Immature natural killer cell (primary cell): ENCODE measurements around the gene FBXL14. TPM values are rescaled to one million over a fixed set of nuclear protein-coding genes. Genes with fewer than 3 reads are reported as not detected.

ENCODE experiments used
- DNase-seq, 3 donors: peaks; one replicate each; pipeline ENCODE4 v3.0.0; 2022; ENCODE audit warnings: mixed read lengths in 1 of 3
- H3K27ac Mint-ChIP-seq, 6 donors: one replicate each; pipeline ENCODE4 v1.8.0; 2020; ENCODE audit warnings: mixed read lengths in 6 of 6, mild to moderate bottlenecking in 5 of 6, inconsistent platforms in 4 of 6, moderate library complexity in 3 of 6
- H3K27me3 Mint-ChIP-seq, 3 donors: one replicate each; pipeline ENCODE4 v1.8.0; 2020 to 2021; ENCODE audit warnings: low read depth in 3 of 3, mild to moderate bottlenecking in 3 of 3, mixed read lengths in 3 of 3, moderate library complexity in 3 of 3, inconsistent platforms in 1 of 3
- H3K36me3 Mint-ChIP-seq, 3 donors: one replicate each; pipeline ENCODE4 v1.8.0; 2020; ENCODE audit warnings: mixed read lengths in 3 of 3, inconsistent platforms in 2 of 3, mild to moderate bottlenecking in 2 of 3
- H3K4me1 Mint-ChIP-seq, 2 donors: one replicate each; pipeline ENCODE4 v1.8.0; 2020; ENCODE audit warnings: inconsistent platforms in 2 of 2, mild to moderate bottlenecking in 2 of 2, mixed read lengths in 2 of 2, moderate library complexity in 1 of 2
- H3K4me3 Mint-ChIP-seq, 5 donors: one replicate each; pipeline ENCODE4 v1.8.0; 2020; ENCODE audit warnings: mild to moderate bottlenecking in 5 of 5, mixed read lengths in 5 of 5, inconsistent platforms in 3 of 5, moderate library complexity in 3 of 5
- H3K9me3 Mint-ChIP-seq, 6 donors: one replicate each; pipeline ENCODE4 v1.8.0; 2020; ENCODE audit warnings: mild to moderate bottlenecking in 6 of 6, mixed read lengths in 6 of 6, inconsistent platforms in 4 of 6, moderate library complexity in 3 of 6
- polyA plus RNA-seq, 3 donors: library from polyadenylated mRNA; unstranded; fragments of 300-500 nt; fragmentation: Illumina TruSeq; gene quantifications; one replicate each; pipeline ENCODE4 v1.2.3, GENCODE V29; 2021

The FBXL14 gene
- polyA plus RNA-seq, 3 donors from 2014 or later: 9.4 to 15.1 (median 11.1) TPM

DNA sequence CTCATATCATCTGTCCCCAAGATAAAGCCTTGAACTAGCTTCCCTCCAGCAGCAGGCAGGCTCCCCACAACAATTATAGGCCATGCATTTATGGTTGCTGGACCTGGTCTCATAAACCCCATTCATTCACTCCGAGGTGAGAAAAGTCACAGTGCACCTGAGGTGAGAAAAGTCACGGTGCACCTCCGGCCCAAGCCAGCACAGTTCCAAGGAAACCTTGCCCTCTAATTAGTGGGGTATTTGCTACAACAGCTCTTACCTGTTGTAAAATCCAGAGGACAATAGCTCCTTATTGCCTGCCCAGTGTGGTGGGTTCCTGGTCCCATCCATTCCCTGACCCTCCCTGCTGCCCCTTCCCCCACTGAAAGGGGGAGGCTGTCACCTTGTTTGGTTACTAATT lies 65.6 kb downstream of the FBXL14 start:
- Mint-ChIP-seq H3K27me3 (peaks cover 30 to 54% (median 36%) of the 10 kb centered on the region in 3 donors), H3K27ac (no peak overlapping the region), H3K36me3 (peaks cover 0 to 7% (median 0%) of the 10 kb centered on the region in 3 donors), H3K9me3 (peaks cover 0 to 3% (median 0%) of the 10 kb centered on the region in 6 donors), H3K4me3 (peak overlapping the region in 1 of 5 donors; percentile 9), H3K4me1 (peaks cover 25 to 28% of the 10 kb centered on the region in 2 donors)
- no peak for DNase-seq

DNA sequence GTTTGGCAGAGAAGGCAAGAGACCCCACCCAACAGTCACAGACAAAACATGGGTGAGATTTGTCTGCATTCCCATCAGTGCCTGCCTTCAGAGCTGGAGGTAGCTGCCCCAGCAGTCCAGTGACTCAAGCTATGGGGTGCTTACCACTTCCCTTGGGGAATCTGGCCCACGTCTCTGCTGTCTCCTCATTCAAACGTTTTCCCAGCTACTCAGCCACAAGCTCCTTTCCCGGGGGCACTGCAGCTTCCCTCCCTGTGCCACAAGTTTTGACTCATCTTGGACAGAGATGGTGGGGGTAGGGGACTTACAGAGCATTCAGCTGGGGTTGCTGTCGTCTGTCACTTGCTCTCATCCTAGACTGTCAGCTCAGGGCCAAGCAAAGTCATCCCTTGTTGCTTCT lies 66.6 kb downstream of the FBXL14 start:
- Mint-ChIP-seq H3K36me3 (peaks cover 0 to 10% (median 0%) of the 10 kb centered on the region in 3 donors), H3K4me1 (peaks cover 15 to 18% of the 10 kb centered on the region in 2 donors), H3K4me3 (no peak overlapping the region)

DNA sequence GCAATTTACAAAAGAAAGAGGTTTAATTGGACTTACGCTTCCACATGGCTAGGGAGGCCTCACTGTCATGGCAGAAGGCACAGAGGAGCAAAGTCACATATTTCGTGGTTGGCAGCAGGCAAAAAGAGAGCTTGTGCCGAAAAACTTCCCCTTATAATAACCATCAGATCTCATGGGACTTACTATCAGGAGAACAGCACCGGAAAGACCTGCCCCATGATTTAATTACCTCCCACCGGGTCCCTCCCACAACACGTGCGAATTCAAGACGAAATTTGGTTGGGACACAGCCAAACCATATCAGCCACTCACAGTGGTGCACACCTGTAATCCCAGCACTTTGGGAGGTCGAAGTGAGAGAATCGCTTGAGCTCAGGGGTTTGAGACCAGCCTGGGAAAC lies 68.5 kb downstream of the FBXL14 start:
- H3K9me3 Mint-ChIP-seq: peaks cover 0 to 3% (median 0%) of the 10 kb centered on the region in 6 donors
- no peak overlapping the region for H3K27ac Mint-ChIP-seq
- H3K4me3 Mint-ChIP-seq: no peak overlapping the region
- DNase-seq: no peak
- peaks cover 4% of the 10 kb centered on the region in 2 donors for H3K4me1 Mint-ChIP-seq
- peaks cover 0 to 10% (median 0%) of the 10 kb centered on the region in 3 donors for H3K36me3 Mint-ChIP-seq
- H3K27me3 Mint-ChIP-seq: peaks cover 15 to 37% (median 23%) of the 10 kb centered on the region in 3 donors

More for the DNA sequence above, 66.6 kb downstream of the FBXL14 start:
- DNase-seq: no peak
- Mint-ChIP-seq H3K27ac (no peak overlapping the region), H3K9me3 (peaks cover 0 to 3% (median 0%) of the 10 kb centered on the region in 6 donors), H3K27me3 (peaks cover 22 to 45% (median 35%) of the 10 kb centered on the region in 3 donors)

DNA sequence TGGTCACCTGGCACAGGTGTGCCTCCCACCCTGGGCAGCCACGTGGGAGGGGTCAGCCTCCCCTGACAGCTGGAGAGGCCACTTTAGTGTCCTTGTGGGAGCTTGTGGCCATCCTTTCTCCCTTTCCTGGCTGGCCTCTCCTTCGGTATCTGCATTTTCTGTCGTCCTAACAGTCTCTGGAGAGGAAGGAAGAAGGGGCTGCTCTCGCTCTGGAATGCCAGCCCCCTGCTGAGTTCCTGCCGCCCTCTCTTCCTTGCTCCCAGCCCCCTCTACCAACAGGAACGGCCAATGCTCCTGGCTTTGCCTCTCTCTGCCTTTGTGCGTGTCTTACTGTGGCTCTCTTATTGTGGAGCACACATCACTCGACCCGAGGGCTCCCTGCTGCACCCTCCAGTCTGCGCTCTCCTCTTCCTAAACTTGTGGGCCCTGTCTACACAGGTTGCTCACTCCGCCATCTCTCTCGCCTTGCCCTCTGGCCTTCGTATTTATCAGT lies 70.8 kb downstream of the FBXL14 start:
- no peak overlapping the region for H3K4me3 Mint-ChIP-seq
- peaks cover 0 to 3% (median 0%) of the 10 kb centered on the region in 6 donors for H3K9me3 Mint-ChIP-seq
- H3K36me3 Mint-ChIP-seq: peaks cover 0 to 10% (median 3%) of the 10 kb centered on the region in 3 donors
- no peaks in the 10 kb centered on the region for H3K4me1 Mint-ChIP-seq
- no peak overlapping the region for H3K27ac Mint-ChIP-seq
- H3K27me3 Mint-ChIP-seq: peaks cover 12 to 38% (median 18%) of the 10 kb centered on the region in 3 donors
- DNase-seq: no peak

DNA sequence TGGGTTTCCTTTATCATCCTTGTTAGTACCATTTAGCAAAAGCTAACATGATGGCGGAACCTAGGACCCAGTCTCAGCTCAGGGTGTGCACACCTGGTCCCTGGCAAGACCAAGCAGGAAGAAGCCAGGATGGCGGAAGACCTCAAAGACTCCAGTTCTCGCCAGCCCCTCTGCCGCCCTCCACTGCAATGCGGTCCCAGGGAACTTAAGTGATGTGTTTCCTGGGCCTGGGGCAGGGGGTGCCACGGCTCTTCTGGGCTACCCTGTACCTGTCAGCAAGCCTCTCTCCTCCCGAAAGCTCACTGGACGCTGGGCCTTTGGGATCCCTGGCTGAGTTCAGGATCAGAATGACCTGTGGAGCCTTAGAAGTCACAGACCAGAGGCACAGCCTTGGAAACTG lies 71.3 kb downstream of the FBXL14 start:
- peaks cover 13 to 35% (median 20%) of the 10 kb centered on the region in 3 donors for H3K27me3 Mint-ChIP-seq
- H3K4me1 Mint-ChIP-seq: no peaks in the 10 kb centered on the region
- no peak for DNase-seq
- peaks cover 0 to 3% (median 0%) of the 10 kb centered on the region in 6 donors for H3K9me3 Mint-ChIP-seq
- H3K27ac Mint-ChIP-seq: no peak overlapping the region
- H3K4me3 Mint-ChIP-seq: no peak overlapping the region
- peaks cover 0 to 10% (median 3%) of the 10 kb centered on the region in 3 donors for H3K36me3 Mint-ChIP-seq

DNA sequence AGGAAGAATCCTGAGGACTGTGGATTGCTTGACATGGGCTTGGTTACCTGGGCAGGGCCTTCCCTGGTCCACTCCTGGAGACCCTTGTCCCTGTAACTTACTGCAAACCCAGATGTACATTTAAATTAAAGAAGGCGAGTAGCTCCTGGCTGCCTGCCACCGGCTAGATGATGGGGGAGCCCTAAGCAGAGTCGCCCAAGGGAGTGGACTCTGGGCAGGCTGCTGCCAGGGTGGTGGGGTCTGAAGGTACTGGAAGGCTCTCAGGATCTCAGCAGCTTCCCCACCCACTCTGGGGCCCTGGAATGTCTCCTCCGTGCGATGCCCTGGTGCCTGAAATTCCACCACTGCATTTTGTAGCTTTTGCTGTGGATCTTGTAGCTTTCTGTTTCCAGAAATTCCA lies 74.7 kb downstream of the FBXL14 start:
- DNase-seq: no peak
- H3K27me3 Mint-ChIP-seq: peaks cover 11 to 24% (median 18%) of the 10 kb centered on the region in 3 donors
- peaks cover 0 to 4% (median 0%) of the 10 kb centered on the region in 6 donors for H3K9me3 Mint-ChIP-seq
- no peak overlapping the region for H3K27ac Mint-ChIP-seq
- peaks cover 0 to 6% (median 3%) of the 10 kb centered on the region in 3 donors for H3K36me3 Mint-ChIP-seq
- H3K4me3 Mint-ChIP-seq: no peak overlapping the region
- no peaks in the 10 kb centered on the region for H3K4me1 Mint-ChIP-seq

DNA sequence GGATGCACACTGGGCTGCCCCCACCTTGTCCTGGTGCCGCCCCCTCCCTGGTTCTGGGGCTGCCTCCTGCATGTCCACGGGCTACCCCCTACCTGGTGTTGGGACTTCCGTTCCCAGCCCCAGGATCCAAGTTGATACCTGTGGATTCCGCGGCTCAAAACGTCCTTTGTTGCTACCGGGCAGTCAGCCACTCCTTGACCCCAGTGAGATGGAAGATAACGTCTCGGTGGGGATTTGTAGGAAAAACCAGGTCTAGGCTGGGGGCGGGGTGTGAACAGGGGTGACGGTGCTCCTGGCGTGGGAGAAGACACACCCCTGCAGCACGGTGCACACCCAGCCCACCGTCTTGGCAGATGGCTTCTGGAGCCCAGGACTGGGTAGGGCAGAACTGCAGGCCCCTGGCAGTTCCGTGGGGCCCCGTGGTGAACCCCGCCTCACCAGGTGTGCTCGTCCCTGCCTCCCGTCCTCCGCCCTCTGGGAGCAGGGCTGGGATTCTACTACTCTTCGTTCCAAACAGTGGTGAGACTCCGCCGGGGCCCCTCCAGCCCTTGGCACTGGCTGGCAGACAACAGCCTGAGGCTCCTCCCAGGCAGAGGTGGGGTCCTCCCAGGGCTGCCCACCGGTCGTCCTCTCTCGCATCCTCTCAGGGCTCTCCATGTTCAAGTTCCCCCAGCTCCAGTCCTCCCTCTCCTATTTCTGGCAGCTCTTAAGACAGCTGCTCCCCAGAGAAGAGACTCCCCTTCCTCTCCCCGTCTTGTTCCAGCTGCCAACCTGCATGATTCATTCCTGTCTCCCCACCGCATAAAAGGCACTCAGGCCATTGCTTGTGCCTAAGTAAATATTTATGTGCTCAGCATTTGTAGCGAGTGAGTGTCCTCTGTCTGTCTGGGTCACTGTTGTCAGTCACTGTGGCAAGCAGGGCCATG lies 75.5 kb downstream of the FBXL14 start:
- peaks cover 10 to 24% (median 16%) of the 10 kb centered on the region in 3 donors for H3K27me3 Mint-ChIP-seq
- peaks cover 0 to 3% (median 3%) of the 10 kb centered on the region in 3 donors for H3K36me3 Mint-ChIP-seq
- H3K4me3 Mint-ChIP-seq: no peak overlapping the region
- H3K27ac Mint-ChIP-seq: no peak overlapping the region
- no peak for DNase-seq
- H3K9me3 Mint-ChIP-seq: peaks cover 0 to 2% (median 0%) of the 10 kb centered on the region in 6 donors
- no peaks in the 10 kb centered on the region for H3K4me1 Mint-ChIP-seq

DNA sequence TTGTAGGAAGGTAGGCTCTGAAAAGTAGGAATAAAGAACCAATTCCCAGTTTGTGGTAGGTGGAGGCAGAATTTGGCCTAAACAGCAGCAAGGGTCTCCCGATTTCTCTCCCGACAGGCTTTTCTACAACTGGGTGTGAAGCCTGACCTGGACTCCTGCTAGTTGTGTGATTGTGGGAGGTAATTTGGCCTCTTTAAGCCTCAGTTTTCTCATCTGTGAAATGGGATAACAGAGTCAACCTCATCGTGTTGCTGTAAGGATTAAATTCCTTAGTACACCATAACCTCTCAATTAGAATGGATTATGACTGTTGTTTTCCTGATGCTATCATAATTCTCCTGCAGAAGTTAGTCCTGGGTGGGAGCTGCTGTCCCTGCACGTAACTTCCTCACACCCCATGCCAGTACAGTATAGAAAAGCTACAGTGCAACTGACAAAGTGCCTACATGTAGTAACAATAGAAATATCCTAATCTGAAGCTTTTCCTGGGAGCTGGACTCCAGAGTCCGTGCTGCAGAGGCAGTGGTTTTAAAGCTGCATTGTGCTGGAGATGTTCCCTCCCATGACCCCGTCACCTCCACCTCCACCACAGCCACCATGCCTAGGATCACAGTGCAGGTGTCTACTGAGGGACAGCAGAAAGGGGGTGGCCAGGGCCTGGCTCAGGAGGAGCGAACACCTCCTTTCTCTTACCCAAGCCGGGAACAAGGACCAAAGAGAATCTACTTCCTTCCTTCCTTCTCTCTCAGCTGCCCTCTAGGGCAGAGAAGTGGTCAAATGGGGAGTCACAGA lies 76.5 kb downstream of the FBXL14 start:
- peaks cover 0 to 2% (median 0%) of the 10 kb centered on the region in 6 donors for H3K9me3 Mint-ChIP-seq
- H3K27me3 Mint-ChIP-seq: peaks cover 8 to 22% (median 18%) of the 10 kb centered on the region in 3 donors
- DNase-seq: no peak
- H3K27ac Mint-ChIP-seq: no peak overlapping the region
- H3K4me1 Mint-ChIP-seq: no peaks in the 10 kb centered on the region
- H3K36me3 Mint-ChIP-seq: peaks cover 0 to 3% (median 0%) of the 10 kb centered on the region in 3 donors
- H3K4me3 Mint-ChIP-seq: no peak overlapping the region

DNA sequence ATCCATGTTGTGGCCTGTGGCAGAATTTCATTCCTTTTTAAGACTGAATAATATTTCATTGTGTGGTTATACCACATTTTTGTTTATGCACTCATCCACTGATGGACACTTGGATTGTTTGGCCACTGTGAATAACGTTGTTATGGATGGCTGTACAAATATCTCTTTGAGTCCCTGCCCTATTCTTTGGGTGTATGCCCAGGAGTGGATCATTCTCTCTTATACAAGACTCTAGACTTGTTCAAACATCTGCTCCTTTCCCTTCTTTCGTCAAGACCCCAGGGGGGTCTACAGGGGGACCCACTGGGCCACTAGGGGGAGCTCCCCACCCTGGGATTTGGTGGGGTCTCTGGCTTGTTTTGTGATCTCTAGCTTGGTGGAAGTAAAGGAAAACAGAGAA lies 77.4 kb downstream of the FBXL14 start:
- no peak for DNase-seq
- peaks cover 0 to 2% (median 0%) of the 10 kb centered on the region in 6 donors for H3K9me3 Mint-ChIP-seq
- no peaks in the 10 kb centered on the region for H3K4me1 Mint-ChIP-seq
- peaks cover 8 to 22% (median 18%) of the 10 kb centered on the region in 3 donors for H3K27me3 Mint-ChIP-seq
- peaks cover 0 to 3% (median 0%) of the 10 kb centered on the region in 3 donors for H3K36me3 Mint-ChIP-seq
- H3K27ac Mint-ChIP-seq: no peak overlapping the region
- no peak overlapping the region for H3K4me3 Mint-ChIP-seq

Other genes starting within 250 kb of the FBXL14 start
- gene WNT5B, start 34.6 kb upstream of the FBXL14 start, polyA plus RNA-seq: not detected
- gene ADIPOR2, start 96.5 kb upstream of the FBXL14 start, polyA plus RNA-seq: 10 to 100 TPM in 1 of 3 donors, 1 to 10 TPM in 2; 4.6 to 11.3 (median 4.7) TPM
- not detected for gene LRTM2, start 226.0 kb upstream of the FBXL14 start, polyA plus RNA-seq